H1 (cell line): ENCODE measurements around the gene COX6A2.

Experiments
- BRCA1 ChIP-seq: IDR thresholded peaks from 2 replicates; pipeline ENCODE4 v1.6.1; 2012; ENCODE audit warnings: low read depth, low read length, improper control_type of control experiment
- EZH2 ChIP-seq: fragments of 200-600 bp; sonication (generic); IDR thresholded peaks from 2 replicates; pipeline ENCODE4 v1.7.1; 2012; ENCODE audit warnings: low read depth, mild to moderate bottlenecking, moderate library complexity, low read length, inconsistent platforms; ENCODE audit not compliant: severe bottlenecking
- GTF2F1 ChIP-seq: IDR thresholded peaks from 2 replicates; pipeline ENCODE4 v1.6.1; 2012; ENCODE audit warnings: low read depth, low read length, improper control_type of control experiment, borderline replicate concordance
- MAFK ChIP-seq: IDR thresholded peaks from 2 replicates; pipeline ENCODE4 v1.6.1; 2012; ENCODE audit warnings: low read depth, mild to moderate bottlenecking, improper control_type of control experiment, low read length
- POLR2A ChIP-seq, 2 experiments: IDR thresholded peaks; 1 replicate in 1 of 2; 2 replicates in 1 of 2; pipeline ENCODE4 v1.6.1; 2011; ENCODE audit warnings: low read depth in 2 of 2, low read length in 2 of 2, mild to moderate bottlenecking in 2 of 2; ENCODE audit errors: control extremely low read depth in 1 of 2
- POLR2AphosphoS5 ChIP-seq: IDR thresholded peaks from 2 replicates; pipeline ENCODE4 v1.6.1; 2011; ENCODE audit warnings: low read depth, low read length
- TAF1 ChIP-seq: IDR thresholded peaks from 2 replicates; pipeline ENCODE4 v1.6.1; 2011; ENCODE audit warnings: mild to moderate bottlenecking, low read depth, low read length
- TF ChIP-seq, protein P1 (sequence below), 3 experiments: IDR thresholded peaks; 1 replicate in 2 of 3; 2 replicates in 1 of 3; pipeline versions ENCODE4 v1.5.1 to v1.6.1; 2011; ENCODE audit warnings: low read length in 3 of 3, mild to moderate bottlenecking in 3 of 3, inconsistent platforms in 2 of 3, low read depth in 1 of 3, moderate library complexity in 1 of 3; ENCODE audit not compliant: insufficient read depth in 1 of 3; ENCODE audit errors: control extremely low read depth in 1 of 3

GRCh38 chr16:31386157-31386984 is 41.8 kb downstream of the COX6A2 start:
- TF ChIP-seq POLR2A (IDR thresholded peaks at IDR 0.05; ENCODE audit: control extremely low read depth in 1 of 2, low read depth in 2 of 2, low read length in 2 of 2) (no peak), MAFK (no peak), POLR2AphosphoS5 (no peak), TAF1 (no peak), BRCA1 (no peak), GTF2F1 (no peak), EZH2 (no peak)
- TF ChIP-seq, protein P1, sequence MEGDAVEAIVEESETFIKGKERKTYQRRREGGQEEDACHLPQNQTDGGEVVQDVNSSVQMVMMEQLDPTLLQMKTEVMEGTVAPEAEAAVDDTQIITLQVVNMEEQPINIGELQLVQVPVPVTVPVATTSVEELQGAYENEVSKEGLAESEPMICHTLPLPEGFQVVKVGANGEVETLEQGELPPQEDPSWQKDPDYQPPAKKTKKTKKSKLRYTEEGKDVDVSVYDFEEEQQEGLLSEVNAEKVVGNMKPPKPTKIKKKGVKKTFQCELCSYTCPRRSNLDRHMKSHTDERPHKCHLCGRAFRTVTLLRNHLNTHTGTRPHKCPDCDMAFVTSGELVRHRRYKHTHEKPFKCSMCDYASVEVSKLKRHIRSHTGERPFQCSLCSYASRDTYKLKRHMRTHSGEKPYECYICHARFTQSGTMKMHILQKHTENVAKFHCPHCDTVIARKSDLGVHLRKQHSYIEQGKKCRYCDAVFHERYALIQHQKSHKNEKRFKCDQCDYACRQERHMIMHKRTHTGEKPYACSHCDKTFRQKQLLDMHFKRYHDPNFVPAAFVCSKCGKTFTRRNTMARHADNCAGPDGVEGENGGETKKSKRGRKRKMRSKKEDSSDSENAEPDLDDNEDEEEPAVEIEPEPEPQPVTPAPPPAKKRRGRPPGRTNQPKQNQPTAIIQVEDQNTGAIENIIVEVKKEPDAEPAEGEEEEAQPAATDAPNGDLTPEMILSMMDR (IDR thresholded peaks at IDR 0.05; ENCODE audit: control extremely low read depth in 1 of 3, insufficient read depth in 1 of 3, low read depth in 1 of 3, low read length in 3 of 3): no peak
